ENCODE data around the gene ARID3C. TPM values are rescaled to one million over a fixed set of nuclear protein-coding genes. Genes with fewer than 3 reads are reported as not detected.
A peak's percentile ranks its signal among the peaks of the same experiment; 100 is the strongest.

ARID3C gene
- total RNA-seq, 1 experiment from 2014 or later = 0.16 TPM

- Histone ChIP-seq H3K36me3 (peaks cover 4% of the 10 kb centered on the region; the same call in 1 of the 2 replicates), H3K4me3 (peak overlapping the region; percentile 71), H3K27me3 (no peaks in the 10 kb centered on the region), H3K9me3 (no peaks in the 10 kb centered on the region)
- peak; percentile 53 for DNase-seq
Measured at GRCh38 chr9:34612788-34613390, 16.0 kb downstream of the ARID3C start.

GRCh38 chr9:34611811-34612787 is 16.8 kb downstream of the ARID3C start, which contains the start of gene RPP25L:
RPP25L (minus strand) TSS chr9:34612097; CDS start chr9:34611296, 801 bp downstream.
- DNase-seq = peak; percentile 79
- Histone ChIP-seq H3K36me3 (peaks cover under 1% of the 10 kb centered on the region; the same call in 1 of the 2 replicates), H3K4me3 (peak within 1 kb of the TSS; percentile 71), H3K27me3 (no peaks in the 10 kb centered on the region), H3K9me3 (no peaks in the 10 kb centered on the region)

- Histone ChIP-seq H3K9me3 (no peaks in the 10 kb centered on the region), H3K36me3 (no peaks in the 10 kb centered on the region), H3K4me3 (peak overlapping the region; percentile 71), H3K27me3 (no peaks in the 10 kb centered on the region)
- no peak for DNase-seq
Measured at GRCh38 chr9:34611251-34611810, 17.5 kb downstream of the ARID3C start.

GRCh38 chr9:34610434-34611206 is 18.2 kb downstream of the ARID3C start:
- no peak overlapping the region for H3K4me3 ChIP-seq
- H3K36me3 ChIP-seq = no peaks in the 10 kb centered on the region
- H3K27me3 ChIP-seq = no peaks in the 10 kb centered on the region
- no peak for DNase-seq
- no peaks in the 10 kb centered on the region for H3K9me3 ChIP-seq

GRCh38 chr9:34607331-34607730 is 21.5 kb downstream of the ARID3C start:
- no peaks in the 10 kb centered on the region for H3K9me3 ChIP-seq
- no peaks in the 10 kb centered on the region for H3K36me3 ChIP-seq
- H3K27me3 ChIP-seq = no peaks in the 10 kb centered on the region
- no peak for DNase-seq
- H3K4me3 ChIP-seq = no peak overlapping the region

- no peaks in the 10 kb centered on the region for H3K9me3 ChIP-seq
- H3K27me3 ChIP-seq = no peaks in the 10 kb centered on the region
- no peak overlapping the region for H3K4me3 ChIP-seq
- H3K36me3 ChIP-seq = no peaks in the 10 kb centered on the region
- no peak for DNase-seq
Measured at GRCh38 chr9:34606905-34607304, 22.0 kb downstream of the ARID3C start.

GRCh38 chr9:34606190-34606589 is 22.7 kb downstream of the ARID3C start:
- Histone ChIP-seq H3K27me3 (no peaks in the 10 kb centered on the region), H3K9me3 (no peaks in the 10 kb centered on the region), H3K4me3 (no peak overlapping the region), H3K36me3 (no peaks in the 10 kb centered on the region)
- no peak for DNase-seq

- no peaks in the 10 kb centered on the region for H3K9me3 ChIP-seq
- H3K36me3 ChIP-seq = no peaks in the 10 kb centered on the region
- no peaks in the 10 kb centered on the region for H3K27me3 ChIP-seq
- DNase-seq = peak; percentile 41
- H3K4me3 ChIP-seq = no peak overlapping the region
Measured at GRCh38 chr9:34603610-34604231, 25.1 kb downstream of the ARID3C start.

- no peak overlapping the region for H3K4me3 ChIP-seq
- DNase-seq = no peak
- no peaks in the 10 kb centered on the region for H3K36me3 ChIP-seq
- H3K9me3 ChIP-seq = no peaks in the 10 kb centered on the region
- no peaks in the 10 kb centered on the region for H3K27me3 ChIP-seq
Measured at GRCh38 chr9:34601937-34602573, 26.8 kb downstream of the ARID3C start.

GRCh38 chr9:34600908-34601307 is 28.0 kb downstream of the ARID3C start:
- Histone ChIP-seq H3K27me3 (no peaks in the 10 kb centered on the region), H3K36me3 (no peaks in the 10 kb centered on the region), H3K9me3 (no peaks in the 10 kb centered on the region), H3K4me3 (no peak overlapping the region)
- no peak for DNase-seq

GRCh38 chr9:34599546-34599945 is 29.3 kb downstream of the ARID3C start:
- Histone ChIP-seq H3K9me3 (no peaks in the 10 kb centered on the region), H3K27me3 (no peaks in the 10 kb centered on the region), H3K4me3 (no peak overlapping the region), H3K36me3 (no peaks in the 10 kb centered on the region)
- no peak for DNase-seq

GRCh38 chr9:34594177-34594576 is 34.7 kb downstream of the ARID3C start:
- Histone ChIP-seq H3K9me3 (no peaks in the 10 kb centered on the region), H3K4me3 (no peak overlapping the region), H3K27me3 (peaks cover 2% of the 10 kb centered on the region), H3K36me3 (no peaks in the 10 kb centered on the region)
- DNase-seq = no peak

GRCh38 chr9:34592895-34593601 is 35.8 kb downstream of the ARID3C start:
- Histone ChIP-seq H3K9me3 (no peaks in the 10 kb centered on the region), H3K4me3 (no peak overlapping the region), H3K36me3 (no peaks in the 10 kb centered on the region), H3K27me3 (peaks cover 13% of the 10 kb centered on the region)
- DNase-seq = no peak

GRCh38 chr9:34591917-34592866 is 36.7 kb downstream of the ARID3C start:
- Histone ChIP-seq H3K27me3 (peaks cover 20% of the 10 kb centered on the region), H3K36me3 (no peaks in the 10 kb centered on the region), H3K9me3 (no peaks in the 10 kb centered on the region), H3K4me3 (no peak overlapping the region)
- DNase-seq = no peak
